HG03469 (cell line): ENCODE measurements around the gene ABHD2.
A peak's percentile ranks its signal among the peaks of the same experiment; 100 is the strongest.

ENCODE experiments used
- ATAC-seq: cut with Tn5 transposase; IDR thresholded peaks from one replicate; pipeline ENCODE4 v1.9.1; 2021; ENCODE audit warnings: mild to moderate bottlenecking, moderate library complexity, moderate number of reproducible peaks; ENCODE audit not compliant: unreplicated experiment

Gene ABHD2

DNA sequence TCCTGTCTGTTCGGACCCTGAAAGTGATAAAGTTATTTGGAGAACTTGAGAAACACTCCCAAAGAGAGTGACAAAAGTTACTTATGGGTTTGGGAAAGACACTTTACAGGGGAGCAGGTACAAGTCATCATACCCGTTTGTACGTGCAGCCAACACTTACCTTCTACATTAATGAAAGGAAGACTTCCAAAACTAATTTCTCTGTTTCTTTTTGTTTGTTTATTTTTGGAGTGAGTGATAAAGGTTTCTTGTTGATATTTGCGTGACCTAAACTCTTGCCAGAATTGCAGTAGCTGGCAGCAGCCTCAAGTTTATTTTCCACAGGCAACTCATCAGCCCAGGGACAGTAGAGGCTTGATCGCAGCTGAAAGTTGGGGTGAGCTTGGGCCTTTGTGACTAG lies 8.4 kb downstream of the ABHD2 start:
- ATAC-seq: no peak

DNA sequence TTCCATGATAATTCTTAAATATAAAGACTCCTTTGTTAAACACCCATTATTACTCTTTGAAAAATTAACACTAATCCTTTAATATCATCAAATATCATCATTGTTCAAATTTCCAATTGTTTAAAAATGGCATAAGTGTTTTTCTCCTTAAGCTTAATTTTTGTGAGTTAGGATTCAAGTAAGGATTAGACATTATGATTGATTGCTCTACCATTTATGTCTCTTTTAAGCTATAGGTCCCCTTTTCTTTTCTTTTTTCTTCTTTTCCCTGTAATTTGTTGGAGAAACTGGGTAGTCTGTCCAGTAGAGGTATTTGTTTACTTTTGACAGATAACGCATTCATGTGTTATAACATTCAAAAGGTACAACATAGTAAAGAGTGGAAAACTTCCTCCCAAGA lies 9.1 kb downstream of the ABHD2 start:
- no peak for ATAC-seq

GRCh38 chr15:89098281-89098680 lies 10.0 kb downstream of the ABHD2 start:
- no peak for ATAC-seq

DNA sequence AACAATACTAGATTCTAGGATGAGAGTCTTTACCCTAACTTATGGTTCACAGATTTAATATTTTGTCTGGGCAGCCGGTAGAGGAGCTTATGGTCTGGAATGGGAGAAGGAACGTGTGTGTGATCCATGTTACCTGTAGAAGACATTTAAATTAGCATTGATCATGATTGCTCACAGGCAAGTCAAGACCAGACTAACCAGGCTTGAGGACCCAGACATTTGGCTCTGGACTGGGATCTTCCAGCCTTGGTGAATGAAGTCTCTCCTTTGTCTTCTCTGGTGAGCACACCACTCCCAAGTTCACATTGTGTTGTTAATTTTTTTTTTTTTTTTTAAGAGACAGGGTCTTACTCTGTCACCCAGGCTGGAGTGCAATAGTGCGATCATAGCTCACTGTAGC lies 11.7 kb downstream of the ABHD2 start:
- ATAC-seq: no peak

GRCh38 chr15:89101302-89102193 lies 13.3 kb downstream of the ABHD2 start:
- no peak for ATAC-seq

- ATAC-seq: no peak
Observed at GRCh38 chr15:89103481-89104171, 15.4 kb downstream of the ABHD2 start.

DNA sequence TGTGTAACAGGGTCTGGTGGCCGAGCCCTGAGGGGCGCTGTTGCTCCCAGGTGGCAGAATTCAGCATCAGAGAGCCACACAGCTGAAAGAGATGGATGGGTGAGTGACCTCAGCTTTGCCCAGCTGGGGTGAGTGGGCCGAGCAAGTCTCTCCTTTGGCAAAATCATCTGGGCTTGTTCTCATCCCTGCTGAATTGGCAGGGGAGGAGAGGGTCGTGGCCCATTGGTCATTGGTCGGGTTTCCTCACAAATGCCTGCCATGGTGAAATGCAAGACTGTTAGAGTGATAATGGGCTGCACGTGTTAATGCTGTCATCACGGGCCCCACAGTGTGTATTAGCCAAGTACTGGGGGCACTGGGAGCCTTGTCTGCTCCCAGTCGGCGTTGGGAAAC lies 15.9 kb downstream of the ABHD2 start:
- no peak for ATAC-seq

GRCh38 chr15:89105147-89105546 lies 16.9 kb downstream of the ABHD2 start:
- no peak for ATAC-seq

- no peak for ATAC-seq
Observed at GRCh38 chr15:89106200-89106599, 17.9 kb downstream of the ABHD2 start.

DNA sequence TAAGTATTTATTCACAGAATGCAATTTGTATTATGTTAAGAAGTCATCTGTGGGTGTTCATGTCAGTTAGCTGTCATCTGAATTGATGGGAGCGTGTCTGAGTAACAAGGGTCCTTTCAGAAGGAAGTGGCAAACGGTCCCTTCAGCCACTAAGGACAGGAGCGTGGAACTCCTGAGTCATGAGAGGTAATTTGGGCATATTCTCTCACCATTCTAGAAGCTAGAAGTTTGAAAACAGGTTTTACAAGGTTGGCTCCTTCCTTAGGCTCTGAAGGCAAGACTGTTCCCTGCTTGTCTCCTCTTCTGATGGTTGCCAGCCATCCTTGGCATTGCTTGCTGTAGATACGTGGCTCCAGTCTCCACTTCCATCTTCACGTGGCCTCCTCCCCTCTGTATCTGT lies 19.7 kb downstream of the ABHD2 start:
- no peak for ATAC-seq

- no peak for ATAC-seq
Observed at GRCh38 chr15:89108835-89109234, 20.6 kb downstream of the ABHD2 start.

DNA sequence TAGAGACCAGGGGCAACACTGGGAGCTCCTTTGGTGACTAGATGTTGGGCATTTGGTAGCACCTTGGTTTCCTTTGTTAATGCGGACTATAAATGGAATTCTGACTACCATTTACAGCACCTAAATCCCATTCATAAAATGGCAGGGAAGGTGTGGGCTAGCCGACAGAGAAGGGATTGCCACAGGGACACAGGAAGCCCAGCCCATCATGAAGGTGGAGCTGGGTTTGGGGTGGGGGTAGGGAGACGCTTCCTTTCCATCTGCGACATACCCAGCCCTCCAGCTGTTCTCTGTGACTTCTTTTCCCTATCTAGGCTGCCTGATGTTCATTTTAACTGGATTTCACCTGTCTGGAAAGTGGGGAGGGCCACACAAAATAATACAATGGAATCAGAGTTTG lies 21.0 kb downstream of the ABHD2 start:
- no peak for ATAC-seq

DNA sequence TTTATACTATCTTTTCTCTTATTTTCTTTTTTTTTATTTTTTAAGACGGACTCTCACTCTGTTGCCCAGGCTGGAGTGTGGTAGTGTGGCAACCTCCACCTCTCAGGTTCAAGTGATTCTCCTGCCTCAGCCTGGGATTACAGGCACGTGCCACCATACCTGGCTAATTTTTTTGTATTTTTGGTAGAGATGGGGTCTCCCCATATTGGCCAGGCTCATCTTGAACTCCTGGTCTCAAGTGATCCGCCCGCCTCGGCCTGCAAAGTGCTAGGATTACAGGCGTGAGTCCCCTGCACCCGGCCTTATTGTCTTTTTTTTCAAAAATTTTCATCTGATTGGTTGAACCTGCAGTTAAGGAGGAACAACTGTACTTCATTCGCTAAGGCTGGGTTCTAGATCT lies 21.8 kb downstream of the ABHD2 start:
- no peak for ATAC-seq

- no peak for ATAC-seq
Observed at GRCh38 chr15:89111352-89111751, 23.1 kb downstream of the ABHD2 start.

DNA sequence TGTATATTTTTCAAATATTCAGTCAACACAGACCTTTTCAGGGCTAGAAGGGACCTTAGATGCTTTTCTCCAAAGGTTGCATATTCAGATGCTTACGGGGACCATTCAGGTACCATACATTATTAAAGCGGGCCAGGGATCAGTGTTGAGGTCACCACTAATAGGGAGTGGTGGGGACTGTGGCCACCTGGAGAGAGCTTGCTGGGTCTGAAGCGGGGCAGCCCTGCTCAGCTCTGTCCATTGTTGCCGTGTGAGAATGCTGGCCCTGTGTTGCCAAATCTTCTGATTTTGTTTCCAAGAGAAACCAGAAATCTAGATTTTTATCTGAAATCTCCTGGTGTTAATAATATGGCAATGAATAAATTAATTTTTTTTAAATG lies 23.7 kb downstream of the ABHD2 start:
- ATAC-seq: no peak

- ATAC-seq: peak; percentile 80
Observed at GRCh38 chr15:89112341-89112971, 24.2 kb downstream of the ABHD2 start.

DNA sequence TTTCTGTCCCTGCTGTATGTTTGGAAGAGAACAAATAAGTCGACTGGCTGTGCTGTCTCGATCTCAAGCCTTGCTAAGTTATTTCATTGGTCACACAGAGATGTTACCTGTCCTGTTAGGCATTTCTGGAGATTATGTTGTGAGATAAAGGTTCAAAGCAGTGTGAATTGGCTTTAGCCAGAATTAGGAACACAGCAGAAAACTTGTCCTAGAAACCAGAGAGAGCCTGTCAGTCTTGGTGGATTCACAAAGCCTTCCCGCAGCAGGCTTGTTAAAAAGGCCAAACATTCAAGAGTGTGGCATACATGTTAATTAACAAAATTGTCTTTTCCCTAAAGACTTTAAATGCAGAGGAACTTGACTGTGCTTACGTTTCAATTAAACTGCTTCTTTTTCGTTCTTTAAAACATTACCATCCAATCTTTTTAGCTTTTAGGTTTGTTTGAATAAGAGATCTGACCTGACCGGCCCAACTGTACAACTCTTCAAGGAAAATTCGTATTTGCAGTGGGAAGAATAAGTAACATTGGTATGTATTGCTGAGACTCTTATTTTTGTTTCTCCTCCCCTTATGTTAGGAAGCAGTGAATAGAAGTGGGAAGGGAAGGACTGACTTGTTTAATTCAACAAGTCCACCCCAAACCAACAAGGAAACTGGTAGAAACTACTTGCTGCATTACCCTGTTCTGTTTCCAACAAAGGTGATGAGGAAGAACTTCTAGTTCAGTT lies 25.2 kb downstream of the ABHD2 start:
- no peak for ATAC-seq

GRCh38 chr15:89114990-89115389 lies 26.7 kb downstream of the ABHD2 start:
- ATAC-seq: no peak

- ATAC-seq: no peak
Observed at GRCh38 chr15:89115547-89115946, 27.3 kb downstream of the ABHD2 start.

DNA sequence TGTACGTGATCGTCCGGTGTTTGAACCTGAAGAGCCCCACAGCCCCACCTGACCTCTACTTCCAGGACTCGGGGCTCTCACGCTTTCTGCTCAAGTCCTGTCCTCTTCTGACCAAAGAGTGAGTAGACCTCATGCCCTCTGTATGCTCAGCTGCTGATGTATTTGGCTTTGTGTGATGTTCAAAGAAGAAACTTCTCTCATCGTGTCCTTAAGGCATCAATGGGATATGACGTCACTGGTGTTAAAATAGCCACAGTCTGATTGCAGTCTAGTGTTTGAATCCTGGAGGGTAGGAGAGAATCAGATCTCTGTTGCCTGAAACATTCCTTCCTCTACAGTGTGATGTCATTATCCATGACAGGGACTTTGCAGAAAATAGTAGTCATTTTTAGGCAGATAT lies 28.1 kb downstream of the ABHD2 start:
- ATAC-seq: no peak

- no peak for ATAC-seq
Observed at GRCh38 chr15:89117790-89118189, 29.5 kb downstream of the ABHD2 start.
